Uterus (tissue), 4 donors: ENCODE data around the gene CRTAC1. TPM values are rescaled to one million over a fixed set of nuclear protein-coding genes. Genes with fewer than 3 reads are reported as not detected.

Source experiments
- DNase-seq, 2 donors: peaks; one replicate each; pipeline ENCODE4 v3.0.0-alpha.2; 2019 to 2020
- H3K27ac ChIP-seq, 2 donors: fragments of 200-600 bp; sonication (generic); 1 replicate in 1 of 2; 2 replicates in 1 of 2; pipeline ENCODE4 v1.5.1; 2016 to 2018
- H3K27me3 ChIP-seq, 2 donors: fragments of 200-600 bp; sonication (generic); one replicate each; pipeline ENCODE4 v1.5.1; 2018 to 2019; ENCODE audit warnings: control low read depth in 1 of 2
- H3K36me3 ChIP-seq, 2 donors: fragments of 200-600 bp; sonication (generic); one replicate each; pipeline ENCODE4 v1.5.1; 2019; ENCODE audit warnings: control low read depth in 1 of 2
- H3K4me1 ChIP-seq, 2 donors: fragments of 200-600 bp; sonication (generic); one replicate each; pipeline ENCODE4 v1.5.1; 2018 to 2019; ENCODE audit warnings: control low read depth in 1 of 2
- H3K4me3 ChIP-seq, 2 donors: fragments of 200-600 bp; sonication (generic); 1 replicate in 1 of 2; 2 replicates in 1 of 2; pipeline ENCODE4 v1.5.1; 2018 to 2019; ENCODE audit warnings: mild to moderate bottlenecking in 1 of 2
- H3K9me3 ChIP-seq, 2 donors: fragments of 200-600 bp; sonication (generic); one replicate each; pipeline ENCODE4 v1.5.1; 2019; ENCODE audit warnings: control low read depth in 1 of 2
- CTCF ChIP-seq, 4 experiments: fragments of 200-600 bp in 2 of 4; fragments of 450-650 bp in 2 of 4; sonication (generic) in 2 of 4; IDR thresholded peaks; one replicate each; pipeline ENCODE4 v1.5.1; 2016 to 2019; ENCODE audit warnings: antibody characterized with exemption in 4 of 4, mild to moderate bottlenecking in 2 of 4, moderate library complexity in 1 of 4
- POLR2A ChIP-seq, 2 donors: fragments of 450-650 bp; IDR thresholded peaks; one replicate each; pipeline ENCODE4 v1.6.1; 2016; ENCODE audit warnings: antibody characterized with exemption in 2 of 2, mild to moderate bottlenecking in 1 of 2, moderate library complexity in 1 of 2
- intact Hi-C: fragments of 100-400 bp; cut with DNase I; formaldehyde crosslinking; loops from one replicate; pipeline ENCODE4 v1.15.1; 2023; ENCODE audit warnings: low total_unique reads
- total RNA-seq, 4 donors: library from RNA; depleted of rRNA in 3 of 4; stranded (reverse); fragments of >200 nt in 3 of 4; gene quantifications; one replicate each; pipeline versions ENCODE4 v1.1.0 to v1.2.4, GENCODE V29; 2014 to 2023
- donor health status: DM: yes; HTN: yes; CAD: no.

Gene CRTAC1
- total RNA-seq, 4 donors from 2014 or later: 0.26 to 7.5 (median 2.0) TPM

- intact Hi-C loops: no loop called here
- Histone ChIP-seq H3K4me3 (no peak overlapping the region), H3K4me1 (no peaks in the 10 kb centered on the region), H3K36me3 (no peaks in the 10 kb centered on the region), H3K27me3 (no peaks in the 10 kb centered on the region), H3K9me3 (no peaks in the 10 kb centered on the region), H3K27ac (no peak overlapping the region)
- DNase-seq: no peak
- TF ChIP-seq POLR2A (IDR thresholded peaks at IDR 0.05) (no peak), CTCF (IDR thresholded peaks at IDR 0.05) (no peak)
Observed at GRCh38 chr10:97870990-97871389, 159.4 kb downstream of the CRTAC1 start.

GRCh38 chr10:97869091-97870042 lies 161.1 kb downstream of the CRTAC1 start:
- peak; percentile 36 to 38 for DNase-seq
- no peaks in the 10 kb centered on the region for H3K9me3 ChIP-seq
- H3K27me3 ChIP-seq: no peaks in the 10 kb centered on the region
- no peak overlapping the region for H3K27ac ChIP-seq
- peak; percentile 27 to 88 (median 58) for TF ChIP-seq CTCF (IDR thresholded peaks at IDR 0.05)
- no peak for TF ChIP-seq POLR2A (IDR thresholded peaks at IDR 0.05)
- no peaks in the 10 kb centered on the region for H3K4me1 ChIP-seq
- H3K36me3 ChIP-seq: no peaks in the 10 kb centered on the region
- no peak overlapping the region for H3K4me3 ChIP-seq
- intact Hi-C loops: no loop called here

- Histone ChIP-seq H3K36me3 (no peaks in the 10 kb centered on the region), H3K4me1 (no peaks in the 10 kb centered on the region), H3K27ac (no peak overlapping the region), H3K4me3 (no peak overlapping the region), H3K27me3 (no peaks in the 10 kb centered on the region), H3K9me3 (no peaks in the 10 kb centered on the region)
- no peak for DNase-seq
- TF ChIP-seq POLR2A (IDR thresholded peaks at IDR 0.05) (no peak), CTCF (IDR thresholded peaks at IDR 0.05) (no peak)
- intact Hi-C loops: no loop called here
Observed at GRCh38 chr10:97868134-97868685, 162.2 kb downstream of the CRTAC1 start.

GRCh38 chr10:97867220-97867800 lies 163.1 kb downstream of the CRTAC1 start:
- no peaks in the 10 kb centered on the region for H3K9me3 ChIP-seq
- intact Hi-C loops: no loop called here
- H3K4me3 ChIP-seq: no peak overlapping the region
- no peaks in the 10 kb centered on the region for H3K27me3 ChIP-seq
- no peak for DNase-seq
- no peaks in the 10 kb centered on the region for H3K4me1 ChIP-seq
- TF ChIP-seq CTCF (IDR thresholded peaks at IDR 0.05) (no peak), POLR2A (IDR thresholded peaks at IDR 0.05) (no peak)
- H3K36me3 ChIP-seq: no peaks in the 10 kb centered on the region
- no peak overlapping the region for H3K27ac ChIP-seq
